Activated T-helper 1 cell treated with Interleukin-2 at 50 U/mL for 16 hours (primary cell): Measurements from ENCODE around the gene MINK1.
"Not testable (repeated sequence)": the region's sequence is repeated elsewhere in the genome, so short reads cannot be mapped to it uniquely, and the experiment has no call there.

Source experiments
- DNase-seq: peaks from one replicate; pipeline ENCODE4 v3.0.0-alpha.2; 2020; ENCODE audit warnings: low read depth

Gene MINK1

DNA sequence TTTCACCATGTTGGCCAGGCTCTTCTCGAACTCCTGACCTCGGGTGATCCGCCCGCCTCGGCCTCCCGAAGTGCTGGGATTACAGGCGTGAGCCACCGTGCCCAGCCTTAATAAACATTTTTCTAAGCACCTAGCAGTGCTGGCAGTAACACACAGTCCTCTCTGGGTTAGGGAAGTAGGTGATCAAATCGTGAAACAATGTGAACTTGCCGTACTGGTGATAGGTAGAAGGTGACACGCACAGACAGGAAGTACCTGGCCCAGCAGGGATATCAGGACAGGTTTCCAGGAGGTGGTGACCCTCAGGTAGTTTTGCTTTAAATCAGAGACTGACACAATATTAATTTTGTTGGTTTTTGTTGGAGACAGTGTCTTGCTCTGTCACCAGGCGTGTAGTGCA, 21.7 kb upstream of the MINK1 start:
- DNase-seq, result no peak

DNA sequence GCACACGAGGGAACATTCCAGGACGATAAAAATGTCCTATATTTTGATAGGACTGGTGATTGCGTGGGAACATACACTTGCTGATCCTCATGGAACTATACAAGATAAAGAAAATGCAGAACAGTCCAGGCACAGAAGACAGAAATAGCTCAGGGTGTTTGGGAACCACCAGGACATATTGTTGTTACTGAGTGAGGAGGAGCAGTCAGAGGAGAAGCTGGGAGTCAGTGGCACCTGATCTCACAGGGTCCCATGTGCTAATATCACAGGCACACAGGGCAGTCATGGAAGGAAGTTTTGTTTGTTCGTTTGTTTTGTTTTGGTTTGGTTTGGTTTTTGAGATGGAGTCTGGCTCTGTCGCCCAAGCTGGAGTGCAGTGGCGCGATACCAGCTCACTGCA, 20.4 kb upstream of the MINK1 start:
- no peak for DNase-seq

- DNase-seq, result no peak
Measured at GRCh38 chr17:4815043-4815675, 18.0 kb upstream of the MINK1 start.

DNA sequence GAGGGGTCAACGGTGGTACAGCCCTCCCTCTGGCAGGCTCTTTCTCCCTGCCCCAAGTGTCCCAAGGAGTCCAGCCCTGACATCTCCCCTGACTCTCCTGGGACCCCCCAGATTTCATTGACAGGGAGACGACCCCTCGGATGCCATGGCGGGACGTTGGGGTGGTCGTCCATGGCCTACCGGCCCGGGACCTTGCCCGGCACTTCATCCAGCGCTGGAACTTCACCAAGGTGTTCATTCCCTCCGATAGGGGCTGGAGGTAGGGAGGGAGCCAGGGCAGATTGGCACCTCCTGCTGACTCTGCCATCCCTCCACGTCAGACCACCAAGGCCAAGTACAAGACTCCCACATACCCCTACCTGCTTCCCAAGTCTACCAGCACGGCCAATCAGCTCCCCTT, 16.3 kb upstream of the MINK1 start:
- no peak for DNase-seq

DNA sequence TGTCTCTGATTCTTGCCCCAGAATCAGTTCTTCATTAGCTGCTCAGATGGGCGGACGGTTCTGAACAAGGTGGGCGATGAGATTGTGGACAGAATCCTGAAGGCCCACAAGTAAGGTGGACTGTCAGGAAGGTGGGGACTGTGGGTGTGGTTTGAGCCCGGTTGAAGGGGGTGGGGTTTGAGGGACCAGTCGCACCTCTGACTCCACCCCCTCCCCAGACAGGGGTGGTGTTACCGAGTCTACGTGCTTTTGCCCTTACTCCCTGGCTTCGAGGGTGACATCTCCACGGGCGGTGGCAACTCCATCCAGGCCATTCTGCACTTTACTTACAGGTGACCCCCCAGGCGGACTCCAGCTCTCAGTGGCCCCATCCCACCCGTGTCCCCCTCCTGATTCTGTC, 14.9 kb upstream of the MINK1 start:
- DNase-seq, result no peak

DNA sequence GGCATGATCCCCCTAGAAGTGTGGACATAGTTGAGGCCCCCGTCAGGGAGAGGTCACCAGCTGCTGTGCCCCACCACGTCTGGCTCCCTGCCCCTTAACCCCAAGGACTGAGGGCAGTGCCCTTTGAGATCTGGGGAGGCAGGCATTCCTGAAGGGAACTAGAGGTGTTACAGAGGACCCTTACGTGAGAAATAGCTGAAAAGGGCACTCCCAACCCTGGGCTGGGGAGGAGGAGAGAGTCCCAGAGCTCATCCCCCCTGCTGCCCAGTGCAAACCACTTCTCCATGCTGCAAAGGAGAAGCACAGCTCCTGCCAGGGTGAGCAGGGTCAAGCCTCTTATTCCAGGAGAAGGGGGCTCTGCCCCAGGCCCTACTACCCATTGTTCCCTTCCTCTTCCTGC, 10.3 kb upstream of the MINK1 start:
- DNase-seq, result no peak

DNA sequence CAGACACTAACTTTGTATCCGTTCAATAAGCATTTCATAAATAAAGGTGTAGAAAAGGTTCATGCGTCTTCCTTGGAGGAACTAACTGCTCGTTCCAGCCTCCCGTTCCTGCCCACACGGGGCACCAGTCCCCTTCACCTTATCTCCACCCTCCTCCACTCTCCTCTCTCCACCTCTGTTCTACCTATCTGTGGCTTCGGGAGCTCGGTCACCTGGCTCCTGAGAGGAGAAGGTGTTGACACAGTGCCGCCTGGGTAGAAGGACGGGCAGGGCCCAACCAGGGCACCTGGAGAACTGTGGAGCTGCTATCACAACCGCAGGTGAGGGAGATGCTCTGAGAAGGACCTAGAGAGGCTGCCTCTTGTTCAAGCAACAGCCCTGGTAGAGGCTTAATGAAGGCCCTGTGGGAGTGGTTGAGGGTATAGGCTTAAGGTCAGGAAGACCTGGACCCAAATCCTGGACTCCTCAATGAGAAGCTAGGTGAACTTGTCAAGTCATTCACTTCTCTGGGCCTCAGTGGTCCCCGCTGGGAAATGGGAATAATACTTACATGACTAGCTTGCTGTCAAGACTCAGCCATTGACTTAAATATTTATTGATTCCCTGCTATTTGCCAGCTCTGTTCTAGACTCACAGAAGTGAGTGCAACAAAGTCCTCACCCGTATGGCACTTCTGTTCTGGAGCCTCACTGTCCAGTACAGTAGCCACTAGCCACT, 9.6 kb upstream of the MINK1 start:
- no peak for DNase-seq

DNA sequence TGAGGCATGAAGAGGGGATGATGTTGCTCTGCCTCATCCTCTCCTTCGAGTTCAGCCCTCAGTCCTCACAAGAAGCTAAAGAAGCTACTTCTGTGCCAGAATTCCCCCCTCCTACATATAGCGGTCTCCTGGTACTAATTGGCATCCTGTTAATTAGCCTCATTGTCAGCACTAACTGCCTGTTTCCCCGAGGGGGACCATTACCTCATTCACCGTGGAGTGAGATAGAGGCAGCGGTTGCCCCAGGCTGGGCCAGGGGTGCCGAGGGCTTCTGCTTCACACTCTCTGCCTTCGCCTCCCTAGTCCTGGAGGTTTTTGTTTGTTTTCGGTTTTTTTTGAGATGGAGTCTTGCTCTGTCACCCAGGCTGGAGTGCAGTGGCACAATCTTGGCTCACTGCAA, 5.7 kb upstream of the MINK1 start:
- no peak for DNase-seq

DNA sequence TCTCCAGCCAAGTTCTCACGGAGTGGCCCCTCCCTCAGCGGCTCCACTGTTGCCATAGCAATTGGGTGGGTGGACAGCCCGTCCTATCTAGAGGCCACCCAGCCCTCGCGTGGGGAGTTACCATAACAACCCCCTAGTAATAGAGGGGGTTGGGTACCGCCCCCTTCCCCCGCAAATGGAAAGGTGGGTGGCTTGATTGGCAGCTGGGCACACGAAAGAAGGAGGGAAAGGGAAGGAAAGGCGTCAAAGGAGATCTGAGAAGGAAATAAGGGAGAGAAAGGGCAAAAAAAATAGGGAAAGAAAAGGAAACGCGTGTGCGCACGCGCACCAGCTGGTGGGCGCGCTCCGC, 337 bp upstream of the MINK1 start:
- not testable (repeated sequence) for DNase-seq

GRCh38 chr17:4833941-4834680, 971 bp downstream of the MINK1 start:
- DNase-seq, result no peak

DNA sequence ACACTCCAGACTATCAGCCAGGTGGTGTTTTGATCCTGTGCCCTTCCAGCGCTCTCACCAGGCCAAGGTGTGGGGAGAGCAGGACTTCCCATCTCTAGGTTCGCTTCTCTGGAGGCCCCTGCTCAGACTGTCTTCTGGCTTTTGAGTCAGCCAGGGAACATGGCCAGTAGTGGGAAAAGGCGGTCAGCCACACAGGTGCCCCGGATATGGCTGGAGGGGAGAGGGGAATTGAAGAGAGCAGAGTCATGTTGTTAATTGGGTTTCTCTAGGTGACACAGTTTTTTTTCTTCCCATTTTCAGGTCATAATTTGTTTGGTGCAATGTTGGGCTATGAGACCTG, 1.5 kb downstream of the MINK1 start:
- no peak for DNase-seq

GRCh38 chr17:4836221-4836620, 3.1 kb downstream of the MINK1 start:
- DNase-seq, result no peak

DNA sequence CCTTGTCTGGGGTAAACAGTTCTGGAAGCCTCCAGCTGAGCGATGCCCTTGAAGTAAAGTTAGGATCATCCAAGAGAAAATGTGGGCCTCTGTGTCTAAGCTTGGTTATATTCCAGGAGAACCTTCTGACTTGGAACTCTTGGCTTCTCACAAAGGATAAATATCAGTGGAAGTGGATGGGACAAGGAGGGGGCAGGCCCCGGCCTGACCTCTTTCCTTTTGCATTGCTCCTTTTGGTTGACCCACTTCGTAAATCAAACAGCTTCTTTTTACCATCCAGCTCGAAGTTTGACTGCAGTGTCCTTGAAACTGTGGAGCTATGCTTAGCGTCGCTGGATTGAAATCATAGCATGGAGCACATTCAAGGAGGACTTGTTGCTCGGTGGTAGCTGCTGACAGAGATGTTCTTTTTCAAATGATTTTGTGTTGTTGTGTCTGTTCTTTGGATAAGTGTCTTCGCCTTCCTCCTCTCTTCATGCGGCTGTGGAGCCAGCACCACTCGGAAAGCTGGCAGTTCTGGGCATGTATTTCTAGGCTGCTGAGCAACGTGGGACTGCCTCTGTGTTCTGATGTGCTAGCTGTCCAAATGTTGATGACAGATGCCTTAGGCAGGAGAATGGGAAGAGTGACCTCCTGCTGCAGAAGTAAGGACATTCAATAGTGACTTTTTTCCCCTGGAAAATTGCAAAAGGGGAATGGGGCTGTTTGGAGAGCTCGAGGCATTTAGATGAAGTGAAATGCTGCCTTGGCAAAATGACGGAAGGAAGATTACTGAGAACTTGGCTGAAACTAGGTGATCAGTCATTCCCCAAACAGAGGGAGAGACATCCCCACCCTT, 4.5 kb downstream of the MINK1 start:
- DNase-seq, result no peak

DNA sequence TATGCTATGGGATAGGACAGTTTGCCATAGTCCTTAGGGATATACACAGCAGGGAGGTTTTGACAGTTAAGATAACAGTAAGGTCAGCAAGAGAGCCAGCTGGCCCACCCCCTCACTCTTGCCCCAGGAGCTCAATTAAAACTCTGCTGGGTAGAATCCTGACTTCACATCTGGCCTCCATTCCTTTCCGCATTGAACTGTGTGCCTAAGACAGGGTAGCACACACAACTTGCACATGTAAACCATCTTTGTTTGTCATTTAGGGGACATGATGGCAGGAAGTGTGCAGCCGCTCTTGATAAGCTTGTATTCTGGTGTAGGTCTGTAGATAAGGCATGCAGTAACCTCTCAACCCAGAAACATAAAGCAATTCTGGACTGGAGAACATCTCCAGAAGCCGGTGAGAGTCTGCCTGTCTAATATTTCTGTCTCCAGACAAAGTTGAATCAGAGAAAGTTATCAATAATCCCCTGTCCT, 5.2 kb downstream of the MINK1 start:
- no peak for DNase-seq

DNA sequence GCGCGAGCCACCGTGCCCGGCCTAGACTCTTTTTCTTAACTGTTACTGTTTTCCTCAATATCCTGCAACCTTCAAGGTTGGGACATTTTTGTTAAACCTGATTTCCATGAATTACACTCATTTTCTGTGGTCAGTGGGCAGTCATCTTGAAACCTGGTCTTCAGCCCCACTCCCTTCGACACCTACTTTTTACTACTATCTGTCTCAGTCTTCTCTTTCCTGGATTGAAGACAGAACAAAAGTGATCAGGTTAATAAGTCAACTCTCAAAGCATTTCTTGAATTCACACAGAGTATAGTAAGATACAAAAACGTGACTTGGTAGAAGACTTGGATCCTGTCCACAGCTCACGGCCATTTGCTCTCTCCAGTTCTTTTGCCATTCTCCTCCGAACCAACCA, 6.1 kb downstream of the MINK1 start:
- DNase-seq, result no peak

DNA sequence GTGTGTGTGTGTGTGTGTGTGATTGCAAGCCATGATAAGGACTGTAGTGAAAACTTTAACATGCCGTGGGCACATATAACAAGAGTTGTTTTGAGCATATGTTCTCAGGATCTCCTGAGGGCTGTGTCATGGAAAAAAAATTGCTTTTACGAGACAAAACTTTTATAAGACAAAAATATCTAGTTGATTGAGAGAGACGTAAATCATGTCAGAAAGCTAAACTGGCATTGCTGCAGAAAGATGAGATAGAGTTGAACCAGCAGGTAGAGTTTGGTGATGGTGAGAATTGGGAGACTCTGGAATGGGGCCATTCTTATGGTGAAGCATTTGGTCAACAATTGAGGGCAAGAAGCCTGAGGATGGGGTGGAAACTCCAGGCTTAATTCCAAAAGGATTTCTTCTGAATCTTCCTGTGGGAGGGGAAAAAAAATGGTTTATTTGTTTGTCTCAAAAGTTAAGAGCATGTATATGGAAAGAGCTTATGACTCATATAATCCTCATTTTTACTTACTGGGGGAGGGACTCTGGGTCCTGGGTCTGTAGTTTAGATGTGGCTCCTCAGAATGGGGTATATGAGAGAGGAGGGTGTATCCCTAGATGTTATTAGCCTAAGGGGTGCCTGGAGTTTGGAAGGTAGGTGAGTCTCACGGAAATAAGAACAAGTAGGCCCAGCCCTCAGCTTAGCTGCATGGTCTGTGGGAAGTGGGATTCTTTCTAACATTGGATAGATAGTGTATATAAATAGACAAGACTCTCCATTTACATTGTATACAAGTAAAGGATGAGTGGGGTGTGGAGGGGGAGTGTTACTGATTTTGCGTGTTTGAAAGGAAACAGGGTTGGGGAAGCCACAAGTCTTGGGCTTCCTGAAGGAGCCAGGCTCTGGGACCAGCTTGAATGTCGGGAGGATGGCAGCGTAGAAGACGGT, 7.1 kb downstream of the MINK1 start:
- no peak for DNase-seq

GRCh38 chr17:4840893-4841242, 7.7 kb downstream of the MINK1 start:
- no peak for DNase-seq

GRCh38 chr17:4842376-4842775, 9.2 kb downstream of the MINK1 start:
- no peak for DNase-seq

- DNase-seq, result no peak
Measured at GRCh38 chr17:4843321-4844000, 10.3 kb downstream of the MINK1 start.

- no peak for DNase-seq
Measured at GRCh38 chr17:4845118-4845517, 12.0 kb downstream of the MINK1 start.
